GM12878 (cell line): ENCODE data around the gene NDST3. TPM values are rescaled to one million over a fixed set of nuclear protein-coding genes. Genes with fewer than 3 reads are reported as not detected.

Experiments
- ATAC-seq: fragments of 200-7000 bp; cut with Tn5 transposase; 3 replicates; pipeline ENCODE4 v1.9.1; 2020; ENCODE audit warnings: mild to moderate bottlenecking, moderate library complexity
- BruUV-seq: library from RNA; stranded (reverse); fragments of 400-500 nt; replicated peaks from 2 replicates; lab custom pipeline; 2021; lab: Mats Ljungman, UMichigan
- CTCF ChIA-PET: fragments of 300-600 bp; sonication (Branson Sonifier 250); formaldehyde crosslinking; extraction: SDS; loops from one replicate; lab custom pipeline; 2021; ENCODE audit warnings: inconsistent platforms; lab: Yijun Ruan, JAX
- POLR2A ChIA-PET: fragments of 350-600 bp; formaldehyde crosslinking; extraction: SDS; loops from one replicate; lab custom pipeline; 2021; ENCODE audit warnings: inconsistent platforms; lab: Charles Lee
- RAD21 ChIA-PET: fragments of 300-600 bp; sonication (Branson Sonifier 250); formaldehyde crosslinking; loops from one replicate; lab custom pipeline; 2023; ENCODE audit warnings: antibody characterized with exemption; ENCODE audit not compliant: unreplicated experiment; lab: Charles Lee
- SMC1A ChIA-PET: fragments of 300-600 bp; sonication (Branson Sonifier 250); formaldehyde crosslinking; loops from one replicate; lab custom pipeline; 2023; ENCODE audit not compliant: unreplicated experiment, uncharacterized antibody; lab: Charles Lee
- DNase-seq: peaks from one replicate; pipeline ENCODE4 v3.0.0-alpha.2; 2011; ENCODE audit warnings: low read depth, low spot score
- FAIRE-seq: peaks from 3 replicates; lab custom pipeline; 2011; peaks lifted over from hg19 to GRCh38; lab: Jason Lieb, UNC
- H2AFZ ChIP-seq: 2 replicates; pipeline ENCODE4 v1.6.0; 2011; ENCODE audit warnings: low read depth, low read length, control low read depth; ENCODE audit not compliant: control insufficient read depth
- H3K27ac ChIP-seq: 2 replicates; pipeline ENCODE4 v1.5.1; 2011; ENCODE audit warnings: control low read depth; ENCODE audit not compliant: control insufficient read depth, insufficient read depth
- H3K27me3 ChIP-seq, 2 experiments: replicated peaks in 1 of 2; 2 replicates each; pipeline versions ENCODE4 v1.6.0 to v1.6.1; 2011; ENCODE audit warnings: low read length in 1 of 2; ENCODE audit not compliant: control insufficient read depth in 2 of 2, insufficient read depth in 2 of 2
- H3K36me3 ChIP-seq, 2 experiments: 2 replicates each; pipeline ENCODE4 v1.5.1; 2011; ENCODE audit warnings: low read length in 1 of 2; ENCODE audit not compliant: control insufficient read depth in 2 of 2, insufficient read depth in 2 of 2
- H3K4me1 ChIP-seq: 2 replicates; pipeline ENCODE4 v1.6.1; 2011; ENCODE audit warnings: mild to moderate bottlenecking, low read length, moderate library complexity, mixed read lengths; ENCODE audit not compliant: control insufficient read depth, insufficient read depth
- H3K4me2 ChIP-seq: 2 replicates; pipeline ENCODE4 v1.6.0; 2011; ENCODE audit warnings: control low read depth; ENCODE audit not compliant: control insufficient read depth, insufficient read depth
- H3K4me3 ChIP-seq: fragments of 200-600 bp; sonication (generic); 2 replicates; pipeline ENCODE4 v1.5.1; 2016
- H3K79me2 ChIP-seq: 2 replicates; pipeline ENCODE4 v1.6.0; 2011; ENCODE audit warnings: low read length; ENCODE audit not compliant: control insufficient read depth, insufficient read depth
- H3K9ac ChIP-seq: 2 replicates; pipeline ENCODE4 v1.8.0; 2011; ENCODE audit warnings: low read length, control low read depth, mixed read lengths; ENCODE audit not compliant: control insufficient read depth, insufficient read depth
- H3K9me3 ChIP-seq: replicated peaks from 3 replicates; pipeline ENCODE4 v1.5.1; 2011; ENCODE audit warnings: mild to moderate bottlenecking, low read length; ENCODE audit not compliant: control insufficient read depth, insufficient read depth
- H4K20me1 ChIP-seq: 2 replicates; pipeline ENCODE4 v1.6.0; 2011; ENCODE audit not compliant: control insufficient read depth, insufficient read depth
- BRCA1 ChIP-seq: IDR thresholded peaks from 2 replicates; pipeline ENCODE4 v1.6.1; 2011; ENCODE audit warnings: low read depth, low read length, improper control_type of control experiment
- CBX5 ChIP-seq: sonication (generic); IDR thresholded peaks from 2 replicates; pipeline ENCODE4 v1.6.1; 2016; ENCODE audit warnings: low read depth, moderate library complexity, mild to moderate bottlenecking, inconsistent platforms
- CEBPB ChIP-seq, 2 experiments: fragments of 150-350 bp in 1 of 2; IDR thresholded peaks; 2 replicates each; pipeline ENCODE4 v1.6.1; 2012 to 2014; ENCODE audit warnings: low read depth in 2 of 2, low read length in 2 of 2, borderline replicate concordance in 1 of 2, inconsistent platforms in 1 of 2
- DPF2 ChIP-seq: fragments of 450-650 bp; IDR thresholded peaks from 2 replicates; pipeline ENCODE4 v1.6.1; 2017; ENCODE audit warnings: mild to moderate bottlenecking
- MYC ChIP-seq: IDR thresholded peaks from 2 replicates; pipeline ENCODE4 v1.6.1; 2011; ENCODE audit warnings: mild to moderate bottlenecking, low read length, moderate library complexity, inconsistent platforms; ENCODE audit not compliant: insufficient read depth, insufficient replicate concordance, insufficient read length, severe bottlenecking
- NFYA ChIP-seq: IDR thresholded peaks from 2 replicates; pipeline ENCODE4 v1.6.1; 2011; ENCODE audit warnings: low read depth, mild to moderate bottlenecking, low read length, improper control_type of control experiment, borderline replicate concordance
- RAD21 ChIP-seq: IDR thresholded peaks from 2 replicates; pipeline ENCODE4 v1.6.1; 2011; ENCODE audit warnings: mild to moderate bottlenecking, low read depth, low read length, moderate library complexity; ENCODE audit not compliant: insufficient read depth
- SIN3A ChIP-seq: IDR thresholded peaks from 2 replicates; pipeline ENCODE4 v1.6.1; 2012; ENCODE audit warnings: low read depth, low read length, improper control_type of control experiment
- TAF1 ChIP-seq: IDR thresholded peaks from 2 replicates; pipeline ENCODE4 v1.6.1; 2011; ENCODE audit warnings: mild to moderate bottlenecking, low read depth, low read length, borderline replicate concordance
- WGBS: methylation state at CpG from one replicate; pipeline ENCODE4 v1.1.6; 2016; ENCODE audit warnings: low lambda C conversion rate; ENCODE audit not compliant: insufficient replicate concordance, insufficient coverage; ENCODE audit errors: missing lambda C conversion rate; 5-methylcytosine and 5-hydroxymethylcytosine counted together
- in situ Hi-C: fragments of 300-500 bp; cut with MboI; formaldehyde crosslinking; loops from 9 replicates; pipeline ENCODE4 v1.14.3; 2018; ENCODE audit warnings: mixed read lengths
- intact Hi-C: fragments of 100-400 bp; cut with micrococcal nuclease; formaldehyde crosslinking; loops from one replicate; pipeline ENCODE4 v1.14.2; 2022; ENCODE audit not compliant: unreplicated experiment
- polyA plus RNA-seq, 11 experiments: library from polyadenylated mRNA; depleted of rRNA in 4 of 11; unstranded in 6 of 11; stranded (reverse) in 5 of 11; fragments of >200 nt; fragmentation: Nextera tagmentation in 4 of 11; fragmentation: Illumina TruSeq in 1 of 11; extraction: Ambion mirVana in 4 of 11; extraction: Trizol in 1 of 11; gene quantifications; 1 replicate in 1 of 11; 2 replicates in 10 of 11; pipeline versions ENCODE4 v1.2.1 to v1.2.3, GENCODE V29; 2011 to 2016; ENCODE audit warnings: inconsistent platforms in 2 of 11, missing spikeins in 2 of 11, low read depth in 1 of 11
- total RNA-seq, 4 experiments: library from RNA; depleted of rRNA in 3 of 4; stranded (reverse); fragments of >200 nt in 3 of 4; fragmentation: Illumina TruSeq in 1 of 4; extraction: Trizol in 1 of 4; gene quantifications; 2 replicates each; pipeline versions ENCODE4 v1.2.1 to v1.2.3, GENCODE V29; 2013 to 2021
- TF ChIP-seq, protein P1 (sequence below): fragments of 450-650 bp; formaldehyde crosslinking; IDR thresholded peaks from 2 replicates; pipeline ENCODE4 v1.4.0; 2020; ENCODE audit warnings: mild to moderate bottlenecking, moderate library complexity
- TF ChIP-seq, protein P2 (sequence below): fragments of 150-350 bp; IDR thresholded peaks from 2 replicates; pipeline ENCODE4 v1.6.1; 2016; ENCODE audit warnings: low read depth, low read length
- TF ChIP-seq, protein P3 (sequence below): fragments of 450-650 bp; IDR thresholded peaks from 2 replicates; pipeline ENCODE4 v1.6.1; 2017; ENCODE audit warnings: mild to moderate bottlenecking, moderate library complexity

NDST3 gene
- total and polyA plus RNA-seq, 10 of the 15 experiments (the other 5 are each of a cell fraction or from before 2014, with no cell fraction given), result 0.03 TPM; not detected in 8

DNA sequence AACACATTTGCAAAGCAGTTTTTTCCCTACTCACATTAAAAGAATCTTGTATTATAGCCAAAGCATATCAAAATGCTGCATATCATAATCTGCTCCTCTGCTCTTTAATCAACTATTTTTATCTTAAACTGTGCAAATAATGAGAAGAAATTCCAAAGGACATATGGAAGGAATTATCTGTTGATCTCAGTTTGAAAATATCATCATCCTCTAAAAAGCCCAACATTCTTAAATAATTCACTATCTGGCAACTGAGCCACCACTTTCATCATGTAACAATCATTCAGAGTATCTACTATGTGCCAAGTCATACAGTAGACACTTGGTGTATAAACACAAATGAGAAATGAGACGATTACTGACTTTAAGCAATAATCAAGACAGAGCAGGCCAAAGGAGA lies 255.5 kb downstream of the NDST3 start (continued):
- TF ChIP-seq, protein P1, sequence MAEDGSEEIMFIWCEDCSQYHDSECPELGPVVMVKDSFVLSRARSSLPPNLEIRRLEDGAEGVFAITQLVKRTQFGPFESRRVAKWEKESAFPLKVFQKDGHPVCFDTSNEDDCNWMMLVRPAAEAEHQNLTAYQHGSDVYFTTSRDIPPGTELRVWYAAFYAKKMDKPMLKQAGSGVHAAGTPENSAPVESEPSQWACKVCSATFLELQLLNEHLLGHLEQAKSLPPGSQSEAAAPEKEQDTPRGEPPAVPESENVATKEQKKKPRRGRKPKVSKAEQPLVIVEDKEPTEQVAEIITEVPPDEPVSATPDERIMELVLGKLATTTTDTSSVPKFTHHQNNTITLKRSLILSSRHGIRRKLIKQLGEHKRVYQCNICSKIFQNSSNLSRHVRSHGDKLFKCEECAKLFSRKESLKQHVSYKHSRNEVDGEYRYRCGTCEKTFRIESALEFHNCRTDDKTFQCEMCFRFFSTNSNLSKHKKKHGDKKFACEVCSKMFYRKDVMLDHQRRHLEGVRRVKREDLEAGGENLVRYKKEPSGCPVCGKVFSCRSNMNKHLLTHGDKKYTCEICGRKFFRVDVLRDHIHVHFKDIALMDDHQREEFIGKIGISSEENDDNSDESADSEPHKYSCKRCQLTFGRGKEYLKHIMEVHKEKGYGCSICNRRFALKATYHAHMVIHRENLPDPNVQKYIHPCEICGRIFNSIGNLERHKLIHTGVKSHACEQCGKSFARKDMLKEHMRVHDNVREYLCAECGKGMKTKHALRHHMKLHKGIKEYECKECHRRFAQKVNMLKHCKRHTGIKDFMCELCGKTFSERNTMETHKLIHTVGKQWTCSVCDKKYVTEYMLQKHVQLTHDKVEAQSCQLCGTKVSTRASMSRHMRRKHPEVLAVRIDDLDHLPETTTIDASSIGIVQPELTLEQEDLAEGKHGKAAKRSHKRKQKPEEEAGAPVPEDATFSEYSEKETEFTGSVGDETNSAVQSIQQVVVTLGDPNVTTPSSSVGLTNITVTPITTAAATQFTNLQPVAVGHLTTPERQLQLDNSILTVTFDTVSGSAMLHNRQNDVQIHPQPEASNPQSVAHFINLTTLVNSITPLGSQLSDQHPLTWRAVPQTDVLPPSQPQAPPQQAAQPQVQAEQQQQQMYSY (CRISPR knock-in tag), result no peak
- TF ChIP-seq SIN3A, result no peak
- TF ChIP-seq, protein P2, sequence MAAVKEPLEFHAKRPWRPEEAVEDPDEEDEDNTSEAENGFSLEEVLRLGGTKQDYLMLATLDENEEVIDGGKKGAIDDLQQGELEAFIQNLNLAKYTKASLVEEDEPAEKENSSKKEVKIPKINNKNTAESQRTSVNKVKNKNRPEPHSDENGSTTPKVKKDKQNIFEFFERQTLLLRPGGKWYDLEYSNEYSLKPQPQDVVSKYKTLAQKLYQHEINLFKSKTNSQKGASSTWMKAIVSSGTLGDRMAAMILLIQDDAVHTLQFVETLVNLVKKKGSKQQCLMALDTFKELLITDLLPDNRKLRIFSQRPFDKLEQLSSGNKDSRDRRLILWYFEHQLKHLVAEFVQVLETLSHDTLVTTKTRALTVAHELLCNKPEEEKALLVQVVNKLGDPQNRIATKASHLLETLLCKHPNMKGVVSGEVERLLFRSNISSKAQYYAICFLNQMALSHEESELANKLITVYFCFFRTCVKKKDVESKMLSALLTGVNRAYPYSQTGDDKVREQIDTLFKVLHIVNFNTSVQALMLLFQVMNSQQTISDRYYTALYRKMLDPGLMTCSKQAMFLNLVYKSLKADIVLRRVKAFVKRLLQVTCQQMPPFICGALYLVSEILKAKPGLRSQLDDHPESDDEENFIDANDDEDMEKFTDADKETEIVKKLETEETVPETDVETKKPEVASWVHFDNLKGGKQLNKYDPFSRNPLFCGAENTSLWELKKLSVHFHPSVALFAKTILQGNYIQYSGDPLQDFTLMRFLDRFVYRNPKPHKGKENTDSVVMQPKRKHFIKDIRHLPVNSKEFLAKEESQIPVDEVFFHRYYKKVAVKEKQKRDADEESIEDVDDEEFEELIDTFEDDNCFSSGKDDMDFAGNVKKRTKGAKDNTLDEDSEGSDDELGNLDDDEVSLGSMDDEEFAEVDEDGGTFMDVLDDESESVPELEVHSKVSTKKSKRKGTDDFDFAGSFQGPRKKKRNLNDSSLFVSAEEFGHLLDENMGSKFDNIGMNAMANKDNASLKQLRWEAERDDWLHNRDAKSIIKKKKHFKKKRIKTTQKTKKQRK, result no peak

DNA sequence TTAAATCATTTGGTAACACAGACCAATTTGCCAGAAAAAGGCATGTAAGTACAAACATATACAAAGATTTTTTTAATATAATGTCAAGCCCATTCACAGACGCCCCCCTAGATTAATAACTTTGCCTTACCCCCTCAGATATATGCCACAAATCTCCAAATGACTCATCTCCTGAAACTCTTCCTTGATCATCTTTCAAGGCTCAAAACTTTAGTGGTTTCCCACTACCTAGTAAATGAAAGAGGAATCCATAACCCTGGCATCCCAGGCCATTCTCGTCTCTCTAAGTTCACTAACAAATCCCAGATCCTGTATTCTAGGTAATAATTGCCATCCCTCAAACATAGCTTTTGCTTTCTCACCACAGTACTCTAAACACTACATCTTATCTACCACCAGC lies 256.7 kb downstream of the NDST3 start:
- no peak for FAIRE-seq
- ChIA-PET SMC1A (no interaction called here), CTCF (no interaction called here), RAD21 (no interaction called here), POLR2A (no interaction called here)
- Histone ChIP-seq H3K36me3 (no peaks in the 10 kb centered on the region), H3K4me3 (no peak overlapping the region), H3K9ac (no peak overlapping the region), H3K27ac (no peak overlapping the region), H3K27me3 (no peaks in the 10 kb centered on the region), H3K79me2 (no peaks in the 10 kb centered on the region), H3K4me2 (no peak overlapping the region), H3K9me3 (no peaks in the 10 kb centered on the region), H4K20me1 (no peaks in the 10 kb centered on the region), H2AFZ (no peak overlapping the region), H3K4me1 (no peaks in the 10 kb centered on the region)
- in situ Hi-C loops, result no loop called here
- WGBS, result 13% methylated on average over 2 of the region's 2 CpGs
- BruUV-seq, result no TSS peak
- ATAC-seq, result no peak
- no peak for DNase-seq
- intact Hi-C loops, result no loop called here
- TF ChIP-seq MYC (no peak), RAD21 (no peak), DPF2 (no peak), CBX5 (no peak), TAF1 (no peak), BRCA1 (no peak), CEBPB (IDR thresholded peaks at IDR 0.05; ENCODE audit: borderline replicate concordance in 1 of 2, low read depth in 2 of 2, low read length in 2 of 2) (no peak), NFYA (no peak)
- TF ChIP-seq, protein P3, sequence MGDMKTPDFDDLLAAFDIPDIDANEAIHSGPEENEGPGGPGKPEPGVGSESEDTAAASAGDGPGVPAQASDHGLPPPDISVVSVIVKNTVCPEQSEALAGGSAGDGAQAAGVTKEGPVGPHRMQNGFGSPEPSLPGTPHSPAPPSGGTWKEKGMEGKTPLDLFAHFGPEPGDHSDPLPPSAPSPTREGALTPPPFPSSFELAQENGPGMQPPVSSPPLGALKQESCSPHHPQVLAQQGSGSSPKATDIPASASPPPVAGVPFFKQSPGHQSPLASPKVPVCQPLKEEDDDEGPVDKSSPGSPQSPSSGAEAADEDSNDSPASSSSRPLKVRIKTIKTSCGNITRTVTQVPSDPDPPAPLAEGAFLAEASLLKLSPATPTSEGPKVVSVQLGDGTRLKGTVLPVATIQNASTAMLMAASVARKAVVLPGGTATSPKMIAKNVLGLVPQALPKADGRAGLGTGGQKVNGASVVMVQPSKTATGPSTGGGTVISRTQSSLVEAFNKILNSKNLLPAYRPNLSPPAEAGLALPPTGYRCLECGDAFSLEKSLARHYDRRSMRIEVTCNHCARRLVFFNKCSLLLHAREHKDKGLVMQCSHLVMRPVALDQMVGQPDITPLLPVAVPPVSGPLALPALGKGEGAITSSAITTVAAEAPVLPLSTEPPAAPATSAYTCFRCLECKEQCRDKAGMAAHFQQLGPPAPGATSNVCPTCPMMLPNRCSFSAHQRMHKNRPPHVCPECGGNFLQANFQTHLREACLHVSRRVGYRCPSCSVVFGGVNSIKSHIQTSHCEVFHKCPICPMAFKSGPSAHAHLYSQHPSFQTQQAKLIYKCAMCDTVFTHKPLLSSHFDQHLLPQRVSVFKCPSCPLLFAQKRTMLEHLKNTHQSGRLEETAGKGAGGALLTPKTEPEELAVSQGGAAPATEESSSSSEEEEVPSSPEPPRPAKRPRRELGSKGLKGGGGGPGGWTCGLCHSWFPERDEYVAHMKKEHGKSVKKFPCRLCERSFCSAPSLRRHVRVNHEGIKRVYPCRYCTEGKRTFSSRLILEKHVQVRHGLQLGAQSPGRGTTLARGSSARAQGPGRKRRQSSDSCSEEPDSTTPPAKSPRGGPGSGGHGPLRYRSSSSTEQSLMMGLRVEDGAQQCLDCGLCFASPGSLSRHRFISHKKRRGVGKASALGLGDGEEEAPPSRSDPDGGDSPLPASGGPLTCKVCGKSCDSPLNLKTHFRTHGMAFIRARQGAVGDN, result no peak
